PC-9 (cell line): ENCODE data around the gene DHRS2.

ENCODE experiments used
- CTCF ChIP-seq: fragments of 200-600 bp; sonication (generic); conservative IDR thresholded peaks from 2 replicates; pipeline ENCODE4 v1.6.1; 2017; ENCODE audit warnings: mixed run types, antibody characterized with exemption, mild to moderate bottlenecking, moderate library complexity
- EZH2 ChIP-seq: fragments of 200-600 bp; sonication (generic); IDR thresholded peaks from 2 replicates; pipeline ENCODE4 v1.8.0; 2017; ENCODE audit warnings: antibody characterized with exemption, low read depth

- TF ChIP-seq CTCF (no peak), EZH2 (no peak)
Observed at GRCh38 chr14:23612802-23613201, 23.4 kb upstream of the DHRS2 start.
